Fibroblast of the conjunctiva (primary cell): Measurements from ENCODE around the gene SPATC1L.
A peak's percentile ranks its signal among the peaks of the same experiment; 100 is the strongest.
"Not testable (repeated sequence)": the region's sequence is repeated elsewhere in the genome, so short reads cannot be mapped to it uniquely, and the experiment has no call there.

ENCODE experiments used
- DNase-seq: peaks from one replicate; pipeline ENCODE4 v3.0.0-alpha.2; 2010; ENCODE audit warnings: low read depth

SPATC1L gene

DNA sequence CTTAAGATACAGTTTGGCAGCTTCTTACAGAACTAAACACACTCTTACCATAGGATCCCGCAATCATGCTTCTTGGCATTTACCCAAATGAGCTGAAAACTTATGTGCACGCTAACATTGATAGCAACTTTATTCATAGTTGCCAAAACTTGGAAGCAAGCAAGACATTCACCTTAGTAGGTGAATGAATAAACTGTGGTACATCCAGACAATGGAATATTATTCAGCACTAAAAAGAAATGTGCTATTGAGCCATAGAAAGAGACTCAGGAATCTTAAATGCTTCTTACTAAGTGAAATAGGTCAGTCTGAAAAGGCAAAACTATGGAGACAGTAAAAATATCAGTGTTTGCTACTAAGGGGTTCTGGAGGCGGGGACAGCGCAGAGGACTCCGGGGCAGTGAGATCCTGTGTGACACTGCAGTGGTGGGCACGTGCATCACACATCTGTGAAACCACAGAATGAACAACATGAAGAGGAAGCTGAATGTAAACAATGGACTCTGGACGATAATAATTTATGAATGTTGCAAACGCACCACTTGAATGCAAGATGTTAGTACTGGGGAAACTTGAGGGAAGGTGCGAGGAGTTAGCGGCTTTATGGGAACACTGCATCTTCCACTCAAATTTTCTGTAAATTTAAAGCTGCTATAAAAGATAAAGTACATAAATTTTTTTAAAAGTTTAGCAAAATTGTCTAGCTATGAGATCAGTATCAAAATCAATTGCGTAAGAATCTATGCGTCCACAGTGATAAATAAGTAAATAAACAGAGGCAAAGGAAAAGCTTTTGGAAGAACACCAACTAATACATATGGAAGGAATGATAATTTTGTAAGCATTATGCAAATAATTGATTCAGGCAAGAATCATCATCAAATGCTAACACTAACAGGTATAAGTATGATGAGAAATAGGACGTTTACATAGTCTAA lies 15.4 kb upstream of the SPATC1L start:
- DNase-seq, result no peak

DNA sequence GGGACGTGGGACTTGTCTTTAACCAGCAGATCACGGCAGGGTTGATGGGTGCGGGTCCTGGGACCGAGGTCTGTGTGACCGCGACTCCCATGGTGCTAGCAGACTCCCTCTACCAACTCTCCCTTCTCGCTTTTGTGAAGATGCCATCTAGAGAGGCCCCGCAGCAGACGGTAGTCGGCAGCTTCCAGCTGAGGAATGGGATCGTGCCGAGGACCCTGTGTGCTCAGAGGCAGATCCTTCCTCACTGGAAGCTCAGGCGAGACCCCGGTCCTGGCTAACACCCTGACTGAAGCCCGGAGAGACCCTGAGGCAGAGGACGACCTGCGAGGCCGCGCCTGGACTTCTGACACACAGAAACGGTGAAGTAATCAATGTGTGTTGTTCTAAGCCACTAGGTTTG lies 12.5 kb upstream of the SPATC1L start:
- no peak for DNase-seq

DNA sequence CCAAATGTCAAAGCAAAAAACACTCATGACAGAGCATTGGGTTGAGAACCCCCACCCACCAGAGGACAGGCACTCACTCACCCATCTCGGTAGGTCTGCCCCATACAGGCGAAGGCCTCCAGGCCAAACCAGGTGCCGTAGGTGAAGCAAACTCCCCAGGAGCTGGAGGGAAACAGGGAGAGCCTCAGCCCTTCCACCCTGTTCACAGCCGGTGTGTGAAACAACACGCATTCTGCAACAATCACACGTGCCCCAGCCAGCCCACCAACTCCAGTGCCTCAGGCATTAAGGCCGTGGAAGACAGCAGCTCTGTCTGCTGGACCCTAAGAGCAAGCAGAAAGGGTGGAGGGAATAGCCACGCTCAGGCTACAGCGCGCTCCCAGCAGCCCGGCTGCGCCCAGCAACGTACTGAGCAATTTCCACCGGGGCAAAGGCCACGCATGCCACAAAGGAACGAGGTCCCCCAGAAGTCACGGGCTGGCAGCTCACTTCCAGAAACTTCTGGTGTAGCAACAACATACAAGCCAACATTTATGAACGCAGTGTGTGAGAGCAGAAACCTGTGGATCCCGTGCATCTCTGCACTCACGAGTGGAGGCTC lies 11.4 kb upstream of the SPATC1L start:
- DNase-seq, result no peak

DNA sequence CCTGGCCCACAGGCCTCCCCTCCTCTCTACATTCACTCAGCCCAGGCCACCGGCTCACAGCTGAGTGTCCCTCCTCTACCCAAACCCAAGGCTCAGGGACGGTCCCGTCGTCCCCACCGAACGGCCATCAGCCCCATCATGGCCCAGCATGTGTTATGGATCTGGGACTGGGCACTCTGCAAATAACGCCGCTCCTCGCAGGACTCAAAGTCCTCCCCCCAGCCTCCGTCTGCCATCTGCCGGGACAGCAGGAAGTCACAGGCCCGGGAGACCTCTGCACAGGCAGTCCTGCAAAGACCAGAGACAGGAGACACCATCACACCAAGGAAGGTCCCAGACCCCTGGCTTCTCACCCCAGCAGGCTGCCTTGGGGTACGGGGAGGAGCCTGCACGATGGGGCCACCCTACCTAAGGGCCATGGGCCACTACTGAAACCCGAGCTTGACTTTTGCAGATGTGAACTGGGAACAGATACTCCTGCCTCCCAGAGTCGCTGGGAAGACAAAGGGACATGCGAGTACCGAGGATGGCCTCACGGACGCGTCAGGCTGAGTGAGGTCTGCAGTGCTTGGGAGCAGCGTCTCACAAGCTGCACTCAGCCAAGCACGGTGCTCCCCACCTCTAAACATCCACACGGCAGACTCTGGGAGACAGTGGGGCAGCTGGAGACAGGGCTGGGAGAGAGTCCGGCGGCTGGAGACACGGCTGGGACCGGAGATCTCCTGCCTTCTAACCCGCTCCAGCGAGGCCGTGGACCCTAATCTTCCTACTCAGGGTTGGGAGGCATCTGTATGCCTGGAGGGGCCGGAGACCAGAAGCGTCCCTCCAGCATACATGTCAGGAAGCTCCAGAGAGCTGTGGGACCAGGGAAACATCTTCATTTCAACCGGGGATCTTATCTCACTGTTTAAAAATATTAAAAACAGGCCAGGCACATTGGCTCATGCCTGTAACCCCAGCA lies 10.4 kb upstream of the SPATC1L start:
- DNase-seq, result no peak

DNA sequence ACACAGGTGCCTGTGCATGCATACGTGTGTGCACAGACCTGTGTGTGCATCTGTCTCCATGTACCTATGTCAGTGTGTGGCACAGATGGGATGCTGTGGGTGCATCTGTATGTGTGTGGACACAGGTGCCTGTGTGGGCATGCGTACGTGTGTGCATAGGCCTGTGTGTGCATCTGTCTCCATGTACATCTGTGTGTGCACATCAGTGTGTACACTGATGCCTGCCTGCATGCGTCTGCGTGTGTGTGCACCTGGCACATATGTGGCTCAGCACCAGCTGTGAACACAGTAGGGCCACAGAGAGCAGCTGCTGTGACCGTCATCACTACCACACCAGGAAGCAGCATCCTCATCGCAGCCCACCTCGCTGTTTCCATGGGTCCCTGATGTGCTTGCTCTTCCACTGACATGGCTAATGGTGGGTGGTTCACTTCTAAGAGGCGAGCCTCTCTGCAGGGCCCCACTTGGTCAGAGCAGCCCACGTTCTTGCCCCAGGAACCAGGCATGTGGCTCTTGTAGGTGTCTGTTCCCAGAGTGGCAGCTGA lies 9.6 kb upstream of the SPATC1L start:
- DNase-seq, result no peak

DNA sequence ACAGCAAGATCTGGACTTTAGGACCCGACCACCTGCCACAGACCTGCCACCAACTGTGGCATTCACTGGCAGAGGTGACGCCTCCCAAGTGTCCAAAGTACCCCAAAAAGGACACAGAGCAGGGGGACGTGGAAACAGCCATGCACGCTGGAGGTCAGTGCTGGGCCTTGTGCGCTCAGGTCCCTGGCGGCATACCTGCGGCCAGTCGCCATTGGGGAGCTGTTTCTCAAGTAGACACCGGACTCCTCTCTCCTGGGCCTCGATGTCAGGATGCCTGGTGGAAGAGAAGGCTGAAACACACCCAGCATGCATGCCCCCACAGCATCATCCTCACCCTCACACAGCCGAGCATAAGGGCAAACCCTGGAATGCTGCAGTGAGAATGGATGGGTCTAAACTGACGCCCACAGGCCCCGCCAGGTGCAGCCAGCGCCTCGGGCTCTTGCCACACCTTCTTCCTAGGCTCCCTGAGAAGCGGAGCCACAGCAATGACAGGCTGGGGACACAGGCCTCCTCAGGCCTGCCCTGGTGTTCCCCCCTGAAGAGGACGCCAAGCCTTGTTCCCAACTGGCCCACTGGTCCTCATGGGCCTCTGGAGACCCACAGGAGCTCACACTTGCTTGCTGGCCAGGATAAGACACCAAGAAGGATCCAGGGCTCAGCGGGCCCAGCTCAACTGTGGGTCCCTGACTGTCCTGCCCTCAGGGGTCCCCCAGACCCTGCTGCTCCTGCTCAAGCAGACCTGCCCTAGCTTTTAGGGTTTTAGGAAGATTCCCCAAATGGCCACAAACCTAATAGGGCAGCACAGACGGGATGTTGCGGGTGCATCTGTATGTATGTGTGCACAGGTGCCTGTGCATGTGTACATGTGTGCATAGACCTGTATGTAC lies 7.7 kb upstream of the SPATC1L start:
- no peak for DNase-seq

DNA sequence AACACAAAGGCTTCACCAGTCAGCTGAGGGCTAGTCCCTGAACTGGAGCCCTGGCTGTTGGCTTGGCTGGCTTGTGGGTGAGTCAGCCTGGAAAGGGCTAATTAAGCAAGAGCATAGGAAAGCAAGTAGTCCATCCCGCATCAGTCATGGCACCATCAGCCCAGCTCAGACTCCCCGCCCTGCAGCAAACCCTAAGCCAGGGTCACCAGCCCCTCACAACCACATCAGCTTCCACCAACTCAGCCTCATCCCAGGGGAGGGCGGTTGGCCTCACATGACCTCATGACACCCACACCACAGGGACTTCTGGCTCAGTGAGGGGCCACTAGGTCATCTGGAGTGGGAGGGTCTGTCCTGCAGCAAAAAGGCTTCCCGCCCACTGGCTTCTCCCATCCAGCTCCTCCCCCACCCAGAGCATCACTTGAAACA lies 7.0 kb upstream of the SPATC1L start:
- peak; percentile 58 for DNase-seq

DNA sequence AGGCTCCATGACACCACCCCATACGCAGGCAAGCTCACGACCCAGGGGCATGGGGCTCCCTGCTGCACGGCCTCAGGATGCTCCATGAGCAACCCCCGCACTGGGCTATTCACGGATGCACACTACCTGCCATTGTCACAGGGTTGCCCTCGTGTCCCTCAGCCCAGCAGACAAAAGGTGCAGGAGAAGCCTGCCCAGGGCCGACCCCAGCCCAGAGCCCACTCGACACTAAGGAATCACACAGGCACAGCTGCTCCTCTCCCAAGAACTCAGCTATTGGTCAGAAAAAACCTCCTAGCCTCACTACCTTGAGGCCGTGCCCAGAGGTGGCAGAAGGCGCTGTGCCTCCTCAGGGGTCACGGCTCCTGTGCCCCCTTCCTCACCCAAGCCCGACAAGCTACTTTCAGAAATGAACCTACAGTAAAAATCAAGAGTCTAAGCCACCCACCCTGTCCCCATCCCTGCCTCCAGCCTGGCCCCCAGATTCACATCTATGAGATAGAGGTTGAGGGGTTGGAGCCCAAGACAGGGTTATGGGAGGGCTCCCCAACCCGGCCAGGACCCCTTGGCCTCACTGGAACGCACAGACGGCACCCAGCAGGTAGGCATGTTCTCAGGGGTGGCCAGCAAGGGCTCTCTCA lies 6.4 kb upstream of the SPATC1L start:
- no peak for DNase-seq

DNA sequence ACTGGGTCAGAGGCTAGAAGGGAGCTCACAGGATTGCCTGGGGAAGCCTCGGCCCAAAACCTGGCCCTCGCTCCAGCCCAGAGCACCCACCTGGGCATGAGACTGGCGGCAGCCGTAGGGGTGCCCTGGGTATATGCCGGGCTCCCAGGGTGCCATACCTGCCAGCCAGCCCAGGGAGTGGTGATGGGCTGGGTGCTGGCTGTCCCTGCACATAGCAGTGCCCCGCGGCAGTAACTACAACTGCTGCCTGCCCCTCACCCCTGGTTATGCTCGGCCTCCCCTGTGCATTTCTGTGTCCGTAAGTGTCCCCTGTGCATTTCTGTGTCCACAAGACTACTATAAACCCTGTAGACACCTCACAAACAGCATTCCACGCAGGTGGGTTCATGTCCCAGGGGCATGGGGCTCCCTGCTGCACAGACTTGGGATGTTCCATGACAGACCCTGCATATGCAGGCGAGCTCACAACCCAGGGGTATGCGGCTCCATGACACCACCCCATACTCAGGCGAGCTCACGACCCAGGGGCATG lies 5.8 kb upstream of the SPATC1L start:
- DNase-seq, result no peak

DNA sequence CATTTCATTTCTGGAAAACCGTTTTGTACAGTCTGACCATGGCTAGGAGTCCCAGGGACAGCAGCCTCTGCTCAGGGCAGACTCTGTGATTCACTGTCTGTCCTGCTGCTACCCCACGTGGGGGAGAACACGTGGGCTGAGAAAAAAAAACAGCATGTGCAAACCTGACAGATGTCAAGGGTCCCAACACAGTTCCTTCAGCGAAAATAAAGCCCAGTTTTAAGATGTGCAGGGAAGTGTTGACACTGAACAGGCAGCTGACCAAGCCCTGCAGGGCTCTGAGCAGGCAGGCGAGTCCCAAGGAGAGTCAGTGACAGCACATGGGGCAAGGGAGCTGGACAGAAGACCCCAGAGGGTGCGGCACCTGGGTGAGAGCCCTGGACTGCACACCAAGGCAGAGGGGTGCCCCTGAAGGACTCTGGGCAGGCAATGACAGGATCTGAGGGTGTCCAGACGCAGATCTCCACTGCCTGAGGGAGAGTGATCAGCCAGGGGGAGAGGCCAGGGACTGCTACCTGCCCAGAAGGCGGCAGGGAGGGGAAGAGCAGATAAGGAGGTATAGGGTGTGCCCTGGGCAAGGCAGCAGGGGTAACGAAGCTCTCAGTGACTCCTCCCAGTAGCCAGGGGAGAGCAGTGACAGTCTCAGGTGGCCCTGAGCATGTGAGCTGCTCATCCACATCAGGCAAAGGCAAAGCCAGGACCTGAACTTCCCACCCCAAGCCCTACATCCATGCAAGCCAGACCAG lies 5.1 kb upstream of the SPATC1L start:
- DNase-seq, result no peak

DNA sequence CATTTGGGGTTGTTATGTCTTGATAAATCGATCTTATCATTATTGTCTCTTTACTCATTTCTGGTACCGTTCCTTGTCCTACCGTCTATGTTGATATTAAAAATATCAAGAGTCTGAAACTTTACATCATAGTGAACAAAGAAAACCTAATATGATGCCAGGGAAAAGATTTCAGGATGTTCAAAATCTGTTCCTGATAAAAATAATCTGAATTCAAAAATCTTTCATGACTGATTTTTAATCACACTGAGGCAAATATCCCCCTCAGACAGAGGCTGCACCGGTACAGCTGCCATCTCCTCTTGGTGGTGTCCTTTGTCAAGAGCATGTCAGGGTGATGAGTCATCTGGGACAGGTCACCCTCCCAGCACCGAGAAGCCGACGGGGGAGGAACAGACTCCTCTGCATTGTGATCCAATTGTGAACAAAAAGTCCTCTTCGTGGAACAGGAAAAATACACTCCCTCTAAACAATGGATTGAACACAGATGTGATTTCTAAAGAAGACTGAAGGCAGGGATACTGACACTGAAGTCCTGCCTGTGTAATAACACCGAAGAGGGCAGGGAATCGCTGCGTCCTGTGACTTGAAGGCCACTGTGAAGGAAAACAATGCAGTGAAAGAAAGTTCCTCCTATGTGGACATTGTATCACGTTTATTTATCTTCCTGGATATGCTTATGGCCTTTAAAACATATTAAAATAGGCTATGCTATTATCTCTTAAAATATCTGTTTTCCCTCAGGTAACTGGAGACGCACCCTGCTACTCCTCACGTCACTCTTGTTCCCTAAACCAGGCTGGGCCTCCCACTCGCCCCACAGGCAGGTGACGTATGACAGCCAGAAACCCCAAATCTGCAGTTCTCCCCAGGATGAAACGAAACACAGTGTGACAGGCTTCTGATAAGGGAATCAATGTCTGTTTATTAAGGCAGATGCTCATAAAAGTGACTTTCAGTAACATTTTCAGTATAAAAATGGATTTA lies 4.3 kb upstream of the SPATC1L start:
- no peak for DNase-seq

DNA sequence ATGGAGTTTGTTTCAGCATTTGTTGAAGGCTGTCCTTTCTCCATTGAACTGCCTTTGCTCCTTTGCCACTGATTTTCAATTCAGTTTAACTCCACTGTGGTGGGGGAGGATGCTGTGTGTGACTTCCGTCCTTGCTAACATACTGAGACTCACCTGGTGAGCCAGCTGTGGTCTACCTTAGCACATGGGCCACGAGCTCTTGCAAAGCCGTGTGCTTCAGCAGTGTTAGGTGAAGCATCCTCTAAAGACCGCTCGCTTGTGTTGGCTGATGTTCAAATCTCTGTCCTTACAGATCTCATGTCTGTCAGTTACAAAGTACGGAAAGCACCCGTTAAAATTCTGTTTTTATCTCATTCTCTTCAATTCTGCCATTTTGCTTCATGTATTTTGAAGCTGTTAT lies 3.6 kb upstream of the SPATC1L start:
- DNase-seq, result no peak

DNA sequence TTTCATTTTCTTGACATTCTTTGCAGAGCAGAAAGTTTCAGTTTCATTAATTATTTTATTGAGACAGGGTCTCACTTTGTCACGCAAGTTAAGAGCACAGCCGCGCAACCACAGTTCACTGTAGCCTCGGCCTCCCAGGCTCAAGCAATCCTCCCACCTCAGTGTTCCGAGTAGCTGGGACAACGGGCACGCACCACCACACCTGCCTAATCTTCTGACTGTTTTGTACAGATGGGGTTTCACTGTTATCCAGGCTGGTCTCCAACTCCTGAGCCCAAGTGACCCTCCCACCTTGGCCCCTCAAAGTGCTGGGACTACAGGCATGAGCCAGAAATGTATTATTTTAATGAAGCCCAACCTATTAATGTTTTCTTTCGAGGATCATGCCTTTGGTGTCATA lies 3.0 kb upstream of the SPATC1L start:
- no peak for DNase-seq

DNA sequence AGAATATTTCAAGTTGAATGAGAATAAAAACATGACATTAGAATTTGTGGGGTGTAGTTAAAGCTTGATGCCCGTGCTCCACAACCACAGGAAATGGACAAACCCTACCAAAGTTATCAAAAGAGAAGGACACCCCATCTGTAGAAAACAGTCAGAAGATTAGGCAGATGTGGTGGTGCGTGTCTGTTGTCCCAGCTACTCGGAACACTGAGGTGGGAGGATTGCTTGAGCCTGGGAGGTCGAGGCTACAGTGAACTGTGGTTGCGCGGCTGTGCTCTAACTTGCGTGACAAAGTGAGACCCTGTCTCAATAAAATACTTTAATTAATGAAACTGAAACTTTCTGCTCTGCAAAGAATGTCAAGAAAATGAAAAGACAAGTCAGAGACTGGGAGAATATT lies 1.5 kb upstream of the SPATC1L start:
- no peak for DNase-seq

DNA sequence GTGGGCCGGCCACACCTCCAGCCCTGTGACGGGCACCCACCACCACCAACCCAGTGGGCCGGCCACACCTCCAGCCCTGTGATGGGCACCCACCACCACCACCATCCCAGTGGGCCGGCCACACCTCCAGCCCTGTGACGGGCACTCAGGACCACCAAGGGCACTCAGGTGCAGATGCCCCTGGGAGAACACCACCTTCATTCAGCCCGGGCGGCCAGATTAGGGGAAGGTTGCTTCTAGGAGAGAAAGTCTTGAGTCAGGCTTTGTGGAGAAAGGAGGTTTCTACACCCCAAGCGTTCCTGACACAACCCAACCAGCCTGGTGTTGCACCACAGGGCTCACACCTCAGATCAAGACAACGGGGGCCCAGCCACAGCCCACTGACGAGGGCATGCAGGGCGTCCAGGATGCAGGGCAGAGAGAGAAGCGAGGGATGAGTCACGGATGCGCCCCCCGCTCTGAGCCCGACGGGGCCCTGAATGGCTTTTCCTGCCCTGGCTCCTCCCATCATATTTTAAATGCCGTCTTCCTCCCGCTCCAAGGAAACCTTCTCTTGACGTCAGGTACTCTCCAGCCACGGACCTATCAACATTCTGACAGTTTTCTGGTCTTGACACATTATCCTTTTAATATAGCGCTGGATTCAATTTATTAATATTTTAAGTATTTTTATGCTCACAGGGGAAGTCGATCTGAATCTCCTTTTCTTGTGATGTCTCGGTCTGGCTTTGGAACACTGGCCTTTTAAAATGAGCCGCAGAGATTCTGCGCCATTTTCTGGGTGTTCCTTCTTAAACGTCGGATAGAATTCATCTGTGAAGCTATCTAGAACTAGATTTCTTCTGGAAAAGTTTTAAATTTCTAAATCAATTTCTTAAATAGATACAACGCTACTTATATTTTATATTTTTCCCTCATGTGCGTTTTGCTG lies 631 bp upstream of the SPATC1L start:
- peak; percentile 61 for DNase-seq

DNA sequence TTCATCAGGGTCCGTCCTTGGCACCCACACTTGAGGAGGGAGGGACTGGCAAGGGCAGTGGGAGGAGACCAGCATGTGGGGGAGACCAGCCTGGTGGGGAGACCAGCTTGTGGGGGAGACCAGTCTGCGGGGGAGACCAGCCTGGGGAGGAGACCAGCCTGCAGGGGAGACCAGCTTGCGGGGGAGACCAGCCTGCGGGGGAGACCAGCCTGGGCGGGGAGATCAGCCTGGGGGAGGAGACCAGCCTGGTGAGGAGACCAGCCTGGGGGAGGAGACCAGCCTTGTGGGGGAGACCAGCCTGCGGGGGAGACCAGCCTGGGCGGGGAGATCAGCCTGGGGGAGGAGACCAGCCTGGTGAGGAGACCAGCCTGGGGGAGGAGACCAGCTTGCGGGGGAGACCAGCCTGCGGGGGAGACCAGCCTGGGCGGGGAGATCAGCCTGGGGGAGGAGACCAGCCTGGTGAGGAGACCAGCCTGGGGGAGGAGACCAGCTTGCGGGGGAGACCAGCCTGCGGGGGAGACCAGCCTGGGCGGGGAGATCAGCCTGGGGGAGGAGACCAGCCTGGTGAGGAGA lies 836 bp downstream of the SPATC1L start:
- DNase-seq, result not testable (repeated sequence)
